CD14-positive monocyte (primary cell): ENCODE results near the gene KRT73. TPM values are rescaled to one million over a fixed set of nuclear protein-coding genes. Genes with fewer than 3 reads are reported as not detected.
A peak's percentile ranks its signal among the peaks of the same experiment; 100 is the strongest.

Experiments
- DNase-seq, 3 donors: peaks; one replicate each; pipeline ENCODE4 v3.0.0-alpha.2; 2011 to 2022
- H2AFZ ChIP-seq: 2 replicates; pipeline ENCODE4 v1.6.0; 2012; ENCODE audit warnings: mild to moderate bottlenecking, low read depth, low read length, inconsistent platforms; ENCODE audit not compliant: insufficient read depth, poor library complexity, severe bottlenecking
- H3K27ac ChIP-seq, 2 donors: 1 replicate in 1 of 2; 2 replicates in 1 of 2; pipeline ENCODE4 v1.5.1; 2012 to 2013; ENCODE audit warnings: low read length in 2 of 2, control low read depth in 1 of 2, inconsistent platforms in 1 of 2, low read depth in 1 of 2, mild to moderate bottlenecking in 1 of 2
- H3K27me3 ChIP-seq, 2 donors: one replicate each; pipeline versions ENCODE4 v1.6.0 to v1.6.1; 2011 to 2013; ENCODE audit warnings: low read length in 2 of 2; ENCODE audit not compliant: control insufficient read depth in 2 of 2, insufficient read depth in 2 of 2
- H3K36me3 ChIP-seq, 2 donors: replicated peaks in 1 of 2; 1 replicate in 1 of 2; 2 replicates in 1 of 2; pipeline versions ENCODE4 v1.5.1 to v1.6.1; 2012 to 2013; ENCODE audit warnings: low read length in 2 of 2, control low read depth in 1 of 2, inconsistent platforms in 1 of 2, mild to moderate bottlenecking in 1 of 2; ENCODE audit not compliant: insufficient read depth in 2 of 2, control insufficient read depth in 1 of 2
- H3K4me1 ChIP-seq, 2 donors: 1 replicate in 1 of 2; 2 replicates in 1 of 2; pipeline versions ENCODE4 v1.5.1 to v1.6.1; 2012 to 2013; ENCODE audit warnings: low read length in 2 of 2, control low read depth in 1 of 2, inconsistent platforms in 1 of 2, mild to moderate bottlenecking in 1 of 2, moderate library complexity in 1 of 2; ENCODE audit not compliant: insufficient read depth in 2 of 2, control insufficient read depth in 1 of 2
- H3K4me2 ChIP-seq: replicated peaks from 2 replicates; pipeline ENCODE3; 2012; ENCODE audit warnings: low read length, moderate library complexity, mild to moderate bottlenecking; ENCODE audit not compliant: poor library complexity, severe bottlenecking; ENCODE audit errors: extremely low read depth
- H3K4me3 ChIP-seq, 3 experiments: fragments of 200-600 bp in 1 of 3; sonication (generic) in 1 of 3; replicated peaks in 1 of 3; 1 replicate in 2 of 3; 2 replicates in 1 of 3; pipeline ENCODE4 v1.5.1; 2011 to 2013; ENCODE audit warnings: low read length in 3 of 3, mild to moderate bottlenecking in 3 of 3, control low read depth in 2 of 3, low read depth in 2 of 3, inconsistent platforms in 1 of 3, moderate library complexity in 1 of 3
- H3K79me2 ChIP-seq: 2 replicates; pipeline ENCODE4 v1.6.0; 2012; ENCODE audit warnings: mild to moderate bottlenecking, control low read depth, inconsistent platforms, low read length, moderate library complexity; ENCODE audit not compliant: insufficient read depth
- H3K9ac ChIP-seq: 2 replicates; pipeline ENCODE4 v1.6.0; 2017; ENCODE audit warnings: low read length, mild to moderate bottlenecking; ENCODE audit not compliant: insufficient read depth, poor library complexity, severe bottlenecking
- H3K9me3 ChIP-seq, 2 donors: replicated peaks in 1 of 2; 1 replicate in 1 of 2; 2 replicates in 1 of 2; pipeline versions ENCODE4 v1.5.1 to v1.6.1; 2012 to 2013; ENCODE audit warnings: low read length in 2 of 2, control low read depth in 1 of 2; ENCODE audit not compliant: control insufficient read depth in 1 of 2, insufficient read depth in 1 of 2
- H4K20me1 ChIP-seq: 2 replicates; pipeline ENCODE4 v1.6.0; 2012; ENCODE audit warnings: mild to moderate bottlenecking, low read length, control low read depth, moderate library complexity; ENCODE audit not compliant: insufficient read depth
- H3K27ac Mint-ChIP-seq, 7 donors: one replicate each; pipeline ENCODE4 v1.8.0; 2020; ENCODE audit warnings: mild to moderate bottlenecking in 7 of 7, mixed read lengths in 7 of 7, moderate library complexity in 6 of 7, inconsistent platforms in 2 of 7
- H3K27me3 Mint-ChIP-seq, 3 donors: one replicate each; pipeline ENCODE4 v1.8.0; 2021 to 2022; ENCODE audit warnings: low read depth in 3 of 3, mild to moderate bottlenecking in 3 of 3, mixed read lengths in 3 of 3, moderate library complexity in 3 of 3, inconsistent platforms in 1 of 3
- H3K36me3 Mint-ChIP-seq, 2 donors: one replicate each; pipeline ENCODE4 v1.8.0; 2020; ENCODE audit warnings: mixed read lengths in 2 of 2, inconsistent platforms in 1 of 2, mild to moderate bottlenecking in 1 of 2
- H3K4me1 Mint-ChIP-seq: one replicate; pipeline ENCODE4 v1.8.0; 2020; ENCODE audit warnings: mild to moderate bottlenecking, mixed read lengths
- H3K4me3 Mint-ChIP-seq, 2 donors: one replicate each; pipeline ENCODE4 v1.8.0; 2020; ENCODE audit warnings: mild to moderate bottlenecking in 2 of 2, mixed read lengths in 2 of 2, moderate library complexity in 1 of 2
- H3K9me3 Mint-ChIP-seq, 7 donors: one replicate each; pipeline ENCODE4 v1.8.0; 2020 to 2022; ENCODE audit warnings: mixed read lengths in 7 of 7, mild to moderate bottlenecking in 6 of 7, moderate library complexity in 6 of 7, inconsistent platforms in 2 of 7
- CTCF ChIP-seq: fragments of 200-600 bp; IDR thresholded peaks from one replicate; pipeline ENCODE4 v1.8.0; 2022; ENCODE audit warnings: antibody characterized with exemption, mild to moderate bottlenecking
- WGBS: methylation state at CpG from one replicate; pipeline ENCODE4 v1.1.5; 2013; ENCODE audit warnings: missing lambda C conversion rate; ENCODE audit not compliant: insufficient coverage; 5-methylcytosine and 5-hydroxymethylcytosine counted together
- intact Hi-C, 2 donors: fragments of 100-400 bp; cut with micrococcal nuclease; formaldehyde crosslinking; loops; one replicate each; pipeline versions ENCODE4 v1.15.0 to v1.15.1; 2023
- polyA plus RNA-seq, 3 donors: library from polyadenylated mRNA; depleted of rRNA in 1 of 3; unstranded in 2 of 3; stranded (reverse) in 1 of 3; fragments of 300-500 nt in 2 of 3; fragments of >200 nt in 1 of 3; fragmentation: Illumina TruSeq in 2 of 3; gene quantifications; 1 replicate in 2 of 3; 2 replicates in 1 of 3; pipeline ENCODE4 v1.2.3, GENCODE V29; 2012 to 2021

The KRT73 gene
- polyA plus RNA-seq, 3 donors = not detected

- Histone ChIP-seq H4K20me1 (no peaks in the 10 kb centered on the region), H3K36me3 (no peaks in the 10 kb centered on the region), H3K4me1 (peaks cover 10% of the 10 kb centered on the region in 2 donors), H3K27me3 (no peaks in the 10 kb centered on the region), H3K9me3 (no peaks in the 10 kb centered on the region), H3K9ac (no peak overlapping the region), H2AFZ (no peak overlapping the region), H3K27ac (no peak overlapping the region), H3K4me2 (no peak overlapping the region), H3K4me3 (no peak overlapping the region), H3K79me2 (no peaks in the 10 kb centered on the region)
- no peak for DNase-seq
- no peak for TF ChIP-seq CTCF
- H3K4me1 Mint-ChIP-seq = peaks cover 6% of the 10 kb centered on the region
- peaks cover 2 to 4% (median 3%) of the 10 kb centered on the region in 3 donors for H3K27me3 Mint-ChIP-seq
- no peak overlapping the region for H3K27ac Mint-ChIP-seq
- H3K36me3 Mint-ChIP-seq = no peaks in the 10 kb centered on the region
- peaks cover 0 to 3% (median 0%) of the 10 kb centered on the region in 7 donors for H3K9me3 Mint-ChIP-seq
- intact Hi-C loops = no loop called here
- WGBS = 100% methylated on average over 2 of the region's 2 CpGs
- H3K4me3 Mint-ChIP-seq = no peak overlapping the region
Measured at GRCh38 chr12:52618866-52619265, 507 bp upstream of the KRT73 start.

- intact Hi-C loops = no loop called here
- H3K27ac ChIP-seq = no peak overlapping the region
- no peaks in the 10 kb centered on the region for H3K9me3 ChIP-seq
- TF ChIP-seq CTCF = no peak
- peaks cover 0 to 3% (median 0%) of the 10 kb centered on the region in 7 donors for H3K9me3 Mint-ChIP-seq
- no peak overlapping the region for H3K27ac Mint-ChIP-seq
- no peaks in the 10 kb centered on the region for H4K20me1 ChIP-seq
- peak overlapping the region; percentile 19 for H3K9ac ChIP-seq
- H2AFZ ChIP-seq = no peak overlapping the region
- no peak overlapping the region for H3K4me2 ChIP-seq
- H3K36me3 ChIP-seq = no peaks in the 10 kb centered on the region
- H3K36me3 Mint-ChIP-seq = no peaks in the 10 kb centered on the region
- H3K4me1 ChIP-seq = peaks cover 10% of the 10 kb centered on the region in 2 donors
- H3K4me1 Mint-ChIP-seq = peaks cover 6% of the 10 kb centered on the region
- no peaks in the 10 kb centered on the region for H3K79me2 ChIP-seq
- no peaks in the 10 kb centered on the region for H3K27me3 ChIP-seq
- DNase-seq = no peak
- no peak overlapping the region for H3K4me3 Mint-ChIP-seq
- no peak overlapping the region for H3K4me3 ChIP-seq
- peaks cover 0 to 4% (median 2%) of the 10 kb centered on the region in 3 donors for H3K27me3 Mint-ChIP-seq
- 94% methylated on average over 5 of the region's 7 CpGs for WGBS
Measured at GRCh38 chr12:52617403-52617785, 965 bp downstream of the KRT73 start.
